Prostate gland (tissue), 2 donors: ENCODE results near the gene NPBWR2. TPM values are rescaled to one million over a fixed set of nuclear protein-coding genes. Genes with fewer than 3 reads are reported as not detected.

Experiments
- DNase-seq: peaks from one replicate; pipeline ENCODE4 v3.0.0-alpha.2; 2019; ENCODE audit warnings: low spot score
- H3K27ac ChIP-seq, 2 donors: fragments of 200-600 bp; sonication (generic); 2 replicates each; pipeline ENCODE4 v1.5.1; 2017 to 2019
- H3K27me3 ChIP-seq: fragments of 200-600 bp; sonication (generic); replicated peaks from 2 replicates; pipeline ENCODE4 v1.5.1; 2019; ENCODE audit not compliant: insufficient read depth
- H3K36me3 ChIP-seq, 2 donors: fragments of 200-600 bp; sonication (generic); 1 replicate in 1 of 2; 2 replicates in 1 of 2; pipeline versions ENCODE4 v1.5.1 to v1.8.1; 2017 to 2019
- H3K4me1 ChIP-seq: fragments of 200-600 bp; sonication (generic); replicated peaks from 2 replicates; pipeline ENCODE4 v1.5.1; 2019
- H3K4me3 ChIP-seq, 2 donors: fragments of 200-600 bp; sonication (generic); 2 replicates each; pipeline ENCODE4 v1.5.1; 2017 to 2019
- H3K9me3 ChIP-seq: fragments of 200-600 bp; sonication (generic); 2 replicates; pipeline ENCODE4 v1.5.1; 2017
- CTCF ChIP-seq, 4 experiments: fragments of 200-600 bp in 2 of 4; fragments of 450-650 bp in 2 of 4; sonication (generic) in 2 of 4; IDR thresholded peaks; 1 replicate in 3 of 4; 2 replicates in 1 of 4; pipeline ENCODE4 v1.5.1; 2016 to 2019; ENCODE audit warnings: antibody characterized with exemption in 4 of 4, mild to moderate bottlenecking in 2 of 4, moderate library complexity in 2 of 4
- POLR2A ChIP-seq: fragments of 450-650 bp; IDR thresholded peaks from one replicate; pipeline ENCODE4 v1.6.1; 2016; ENCODE audit warnings: antibody characterized with exemption, mild to moderate bottlenecking
- POLR2AphosphoS5 ChIP-seq: sonication (generic); formaldehyde crosslinking; IDR thresholded peaks from one replicate; pipeline ENCODE4 v1.6.1; 2017; ENCODE audit warnings: antibody characterized with exemption
- WGBS: methylation state at CpG from one replicate; pipeline ENCODE4 v1.1.5; 2018; 5-methylcytosine and 5-hydroxymethylcytosine counted together
- intact Hi-C: fragments of 100-400 bp; cut with DNase I; formaldehyde crosslinking; loops from one replicate; pipeline ENCODE4 v1.14.2; 2022
- total RNA-seq, 2 donors: library from RNA; depleted of rRNA; stranded (reverse); fragments of >200 nt; gene quantifications; one replicate each; pipeline ENCODE4 v1.1.0, GENCODE V29; 2016

NPBWR2 gene
- total RNA-seq, 2 donors from 2014 or later: not detected

GRCh38 chr20:64069614-64070243, 37.6 kb downstream of the NPBWR2 start:
- intact Hi-C loops: loop anchor here (10.0 kb wide), 1 partner anchor 175 kb away; the partner anchor contains the start of gene DNAJC5
- H3K9me3 ChIP-seq: no peaks in the 10 kb centered on the region
- TF ChIP-seq POLR2A: no peak
- TF ChIP-seq CTCF (IDR thresholded peaks at IDR 0.05): peak in 2 of 4 experiments; percentile 31 to 58
- TF ChIP-seq POLR2AphosphoS5: no peak
- WGBS: 55% methylated on average over 10 of the region's 14 CpGs
- no peaks in the 10 kb centered on the region for H3K4me1 ChIP-seq
- H3K4me3 ChIP-seq: no peak overlapping the region
- H3K36me3 ChIP-seq: no peaks in the 10 kb centered on the region
- H3K27ac ChIP-seq: no peak overlapping the region
- H3K27me3 ChIP-seq: no peaks in the 10 kb centered on the region
- DNase-seq: no peak

- no peak overlapping the region for H3K4me3 ChIP-seq
- H3K27me3 ChIP-seq: no peaks in the 10 kb centered on the region
- 80% methylated on average over 2 of the region's 20 CpGs for WGBS
- TF ChIP-seq POLR2A: no peak
- TF ChIP-seq CTCF (IDR thresholded peaks at IDR 0.05): no peak
- TF ChIP-seq POLR2AphosphoS5: no peak
- no peak for DNase-seq
- no peaks in the 10 kb centered on the region for H3K9me3 ChIP-seq
- no peaks in the 10 kb centered on the region for H3K36me3 ChIP-seq
- peaks cover 2% of the 10 kb centered on the region for H3K4me1 ChIP-seq
- H3K27ac ChIP-seq: no peak overlapping the region
- intact Hi-C loops: loop anchor here (10.0 kb wide), 1 partner anchor 174 kb away; the partner anchor contains the start of gene DNAJC5
Observed at GRCh38 chr20:64069209-64069613, 38.2 kb downstream of the NPBWR2 start.

- TF ChIP-seq POLR2AphosphoS5 (no peak), CTCF (IDR thresholded peaks at IDR 0.05) (no peak), POLR2A (no peak)
- peaks cover 8% of the 10 kb centered on the region for H3K4me1 ChIP-seq
- no peaks in the 10 kb centered on the region for H3K36me3 ChIP-seq
- intact Hi-C loops: loop anchor here (10.0 kb wide), 1 partner anchor 174 kb away; the partner anchor contains the start of gene DNAJC5
- DNase-seq: no peak
- WGBS: 79% methylated on average over 12 of the region's 12 CpGs
- no peaks in the 10 kb centered on the region for H3K9me3 ChIP-seq
- H3K4me3 ChIP-seq: no peak overlapping the region
- H3K27ac ChIP-seq: no peak overlapping the region
- H3K27me3 ChIP-seq: no peaks in the 10 kb centered on the region
Observed at GRCh38 chr20:64068386-64069208, 38.8 kb downstream of the NPBWR2 start.

GRCh38 chr20:64067733-64068307, 39.5 kb downstream of the NPBWR2 start:
- Histone ChIP-seq H3K27ac (no peak overlapping the region), H3K36me3 (no peaks in the 10 kb centered on the region), H3K4me3 (no peak overlapping the region), H3K4me1 (peaks cover 10% of the 10 kb centered on the region), H3K9me3 (no peaks in the 10 kb centered on the region), H3K27me3 (no peaks in the 10 kb centered on the region)
- no peak for TF ChIP-seq CTCF (IDR thresholded peaks at IDR 0.05)
- no peak for TF ChIP-seq POLR2A
- TF ChIP-seq POLR2AphosphoS5: no peak
- WGBS: 73% methylated on average over 12 of the region's 12 CpGs
- intact Hi-C loops: loop anchor here (10.0 kb wide), 1 partner anchor 173 kb away; the partner anchor contains the start of gene DNAJC5
- no peak for DNase-seq
